GM19452 (cell line): ENCODE data around the gene IFT57.

ENCODE experiments used
- ATAC-seq: cut with Tn5 transposase; IDR thresholded peaks from one replicate; pipeline ENCODE4 v1.9.1; 2021; ENCODE audit not compliant: unreplicated experiment

IFT57 gene

GRCh38 chr3:108219336-108219735 lies 2.9 kb downstream of the IFT57 start:
- ATAC-seq, result no peak

GRCh38 chr3:108218811-108219210 lies 3.4 kb downstream of the IFT57 start:
- no peak for ATAC-seq

GRCh38 chr3:108215871-108216270 lies 6.4 kb downstream of the IFT57 start:
- no peak for ATAC-seq

GRCh38 chr3:108209579-108209978 lies 12.6 kb downstream of the IFT57 start:
- ATAC-seq, result no peak

- ATAC-seq, result peak; percentile 85
These were observed 13.4 kb downstream of the IFT57 start for GRCh38 chr3:108208831-108209230.

GRCh38 chr3:108202834-108203233 lies 19.4 kb downstream of the IFT57 start:
- no peak for ATAC-seq

- no peak for ATAC-seq
These were observed 20.1 kb downstream of the IFT57 start for GRCh38 chr3:108202080-108202479.

- no peak for ATAC-seq
These were observed 21.0 kb downstream of the IFT57 start for GRCh38 chr3:108201258-108201657.

- no peak for ATAC-seq
These were observed 21.6 kb downstream of the IFT57 start for GRCh38 chr3:108200578-108200977.

- ATAC-seq, result no peak
These were observed 22.2 kb downstream of the IFT57 start for GRCh38 chr3:108200024-108200423.

GRCh38 chr3:108191394-108191793 lies 30.8 kb downstream of the IFT57 start:
- ATAC-seq, result no peak

GRCh38 chr3:108190346-108190745 lies 31.9 kb downstream of the IFT57 start:
- ATAC-seq, result no peak

- ATAC-seq, result no peak
These were observed 32.8 kb downstream of the IFT57 start for GRCh38 chr3:108189440-108189839.

GRCh38 chr3:108185536-108185935 lies 36.7 kb downstream of the IFT57 start:
- ATAC-seq, result no peak

- ATAC-seq, result no peak
These were observed 37.4 kb downstream of the IFT57 start for GRCh38 chr3:108184824-108185223.

GRCh38 chr3:108183971-108184370 lies 38.3 kb downstream of the IFT57 start:
- no peak for ATAC-seq

GRCh38 chr3:108183181-108183580 lies 39.0 kb downstream of the IFT57 start:
- ATAC-seq, result no peak

- no peak for ATAC-seq
These were observed 39.9 kb downstream of the IFT57 start for GRCh38 chr3:108182339-108182738.

GRCh38 chr3:108181172-108181571 lies 41.1 kb downstream of the IFT57 start:
- ATAC-seq, result no peak

- ATAC-seq, result no peak
These were observed 42.0 kb downstream of the IFT57 start for GRCh38 chr3:108180194-108180593.

- no peak for ATAC-seq
These were observed 43.5 kb downstream of the IFT57 start for GRCh38 chr3:108178676-108179075.

GRCh38 chr3:108177536-108177935 lies 44.7 kb downstream of the IFT57 start:
- ATAC-seq, result no peak

- no peak for ATAC-seq
These were observed 46.9 kb downstream of the IFT57 start for GRCh38 chr3:108175352-108175751.

GRCh38 chr3:108171106-108171505 lies 51.1 kb downstream of the IFT57 start:
- no peak for ATAC-seq
